ENCODE data around the gene NEK1.

Gene NEK1

GRCh38 chr4:169417629-169418282 lies 194.6 kb downstream of the NEK1 start:
- no peak for DNase-seq

- DNase-seq, result no peak
These were observed 195.4 kb downstream of the NEK1 start for GRCh38 chr4:169416997-169417396.

- DNase-seq, result no peak
These were observed 195.9 kb downstream of the NEK1 start for GRCh38 chr4:169416461-169416860.

- DNase-seq, result no peak
These were observed 197.5 kb downstream of the NEK1 start for GRCh38 chr4:169414913-169415312.

GRCh38 chr4:169412046-169412445 lies 200.3 kb downstream of the NEK1 start:
- no peak for DNase-seq

- no peak for DNase-seq
These were observed 201.3 kb downstream of the NEK1 start for GRCh38 chr4:169410839-169411770.

- DNase-seq, result no peak
These were observed 205.1 kb downstream of the NEK1 start for GRCh38 chr4:169407217-169407845.

GRCh38 chr4:169404960-169405359 lies 207.4 kb downstream of the NEK1 start:
- no peak for DNase-seq

- no peak for DNase-seq
These were observed 211.6 kb downstream of the NEK1 start for GRCh38 chr4:169400832-169401231.

- DNase-seq, result no peak
These were observed 212.2 kb downstream of the NEK1 start for GRCh38 chr4:169399976-169400767.

GRCh38 chr4:169398316-169398715 lies 214.1 kb downstream of the NEK1 start:
- no peak for DNase-seq

GRCh38 chr4:169397762-169398161 lies 214.6 kb downstream of the NEK1 start:
- DNase-seq, result no peak

GRCh38 chr4:169385376-169385775 lies 227.0 kb downstream of the NEK1 start:
- no peak for DNase-seq

- no peak for DNase-seq
These were observed 227.6 kb downstream of the NEK1 start for GRCh38 chr4:169384779-169385178.

- no peak for DNase-seq
These were observed 228.7 kb downstream of the NEK1 start for GRCh38 chr4:169383724-169384123.

GRCh38 chr4:169379688-169380087 lies 232.7 kb downstream of the NEK1 start:
- DNase-seq, result no peak

- DNase-seq, result no peak
These were observed 235.0 kb downstream of the NEK1 start for GRCh38 chr4:169377367-169377766.

GRCh38 chr4:169376421-169376820 lies 236.0 kb downstream of the NEK1 start:
- no peak for DNase-seq

- no peak for DNase-seq
These were observed 239.6 kb downstream of the NEK1 start for GRCh38 chr4:169372791-169373190.

- DNase-seq, result no peak
These were observed 242.7 kb downstream of the NEK1 start for GRCh38 chr4:169369634-169370033.

- DNase-seq, result no peak
These were observed 244.6 kb downstream of the NEK1 start for GRCh38 chr4:169367826-169368225.

GRCh38 chr4:169366821-169367220 lies 245.6 kb downstream of the NEK1 start:
- no peak for DNase-seq

- no peak for DNase-seq
These were observed 249.8 kb downstream of the NEK1 start for GRCh38 chr4:169362607-169363006.

All from retina (tissue), 1 donor.